ENCODE data around the gene MYO1B. TPM values are rescaled to one million over a fixed set of nuclear protein-coding genes. Genes with fewer than 3 reads are reported as not detected.

Gene MYO1B
- total and polyA plus RNA-seq, 2 of the 8 experiments (the other 6 are each of a cell fraction or from before 2014, with no cell fraction given), result 15.5 to 61.2 TPM

DNA sequence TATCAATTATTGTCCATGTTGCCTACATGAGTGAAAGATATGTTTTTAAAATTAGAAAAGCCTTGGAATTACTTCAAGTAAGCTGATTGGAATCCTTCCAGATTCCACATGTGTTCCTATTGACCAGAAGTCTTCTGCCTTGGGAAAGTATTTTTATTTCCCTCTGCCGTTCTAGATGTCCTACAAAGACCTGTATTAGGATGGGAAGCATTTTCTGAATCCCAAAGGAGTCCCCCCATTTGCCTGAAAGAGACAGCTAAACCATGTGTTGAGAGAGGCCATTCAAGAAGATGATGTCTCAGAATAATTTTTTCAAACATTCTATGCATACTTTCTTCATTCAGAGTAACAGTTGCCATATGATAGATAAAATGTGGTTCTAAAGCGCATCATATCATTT, 19.0 kb upstream of the MYO1B start:
- CTCF ChIA-PET (ENCODE audit: partially characterized antibody), result interaction anchor here (1.0 to 1.5 kb wide), 4 partner anchors 20 to 296 kb away, joined by 3 to 5 read pairs (median 3); no protein-coding TSS in a partner anchor
- Histone ChIP-seq H2AFZ (ENCODE audit: low read length) (no peak overlapping the region), H3K79me1 (ENCODE audit: low read depth, low read length) (no peaks in the 10 kb centered on the region)
- TF ChIP-seq RBBP5 (IDR thresholded peaks at IDR 0.05; ENCODE audit: borderline replicate concordance, low read depth, low read length) (no peak), GTF2F1 (IDR thresholded peaks at IDR 0.05; ENCODE audit: borderline replicate concordance, low read depth, low read length) (no peak), YY1 (IDR thresholded peaks at IDR 0.05; ENCODE audit: low read depth, low read length) (no peak), MAFK (IDR thresholded peaks at IDR 0.05; ENCODE audit: low read depth, low read length) (no peak), TBP (IDR thresholded peaks at IDR 0.05; ENCODE audit: low read depth, low read length) (no peak), TCF12 (IDR thresholded peaks at IDR 0.05; ENCODE audit: low read depth, low read length) (no peak), EP300 (IDR thresholded peaks at IDR 0.05; ENCODE audit: borderline replicate concordance in 1 of 2, low read depth in 2 of 2, low read length in 2 of 2) (no peak), EGR1 (IDR thresholded peaks at IDR 0.05; ENCODE audit: borderline replicate concordance, low read depth, low read length) (no peak), ASH2L (IDR thresholded peaks at IDR 0.05; ENCODE audit: low read length) (no peak), RNF2 (IDR thresholded peaks at IDR 0.05; ENCODE audit: borderline replicate concordance, low read depth, low read length, missing control alignments, poor library complexity, severe bottlenecking) (no peak)
- TF ChIP-seq, protein P1, sequence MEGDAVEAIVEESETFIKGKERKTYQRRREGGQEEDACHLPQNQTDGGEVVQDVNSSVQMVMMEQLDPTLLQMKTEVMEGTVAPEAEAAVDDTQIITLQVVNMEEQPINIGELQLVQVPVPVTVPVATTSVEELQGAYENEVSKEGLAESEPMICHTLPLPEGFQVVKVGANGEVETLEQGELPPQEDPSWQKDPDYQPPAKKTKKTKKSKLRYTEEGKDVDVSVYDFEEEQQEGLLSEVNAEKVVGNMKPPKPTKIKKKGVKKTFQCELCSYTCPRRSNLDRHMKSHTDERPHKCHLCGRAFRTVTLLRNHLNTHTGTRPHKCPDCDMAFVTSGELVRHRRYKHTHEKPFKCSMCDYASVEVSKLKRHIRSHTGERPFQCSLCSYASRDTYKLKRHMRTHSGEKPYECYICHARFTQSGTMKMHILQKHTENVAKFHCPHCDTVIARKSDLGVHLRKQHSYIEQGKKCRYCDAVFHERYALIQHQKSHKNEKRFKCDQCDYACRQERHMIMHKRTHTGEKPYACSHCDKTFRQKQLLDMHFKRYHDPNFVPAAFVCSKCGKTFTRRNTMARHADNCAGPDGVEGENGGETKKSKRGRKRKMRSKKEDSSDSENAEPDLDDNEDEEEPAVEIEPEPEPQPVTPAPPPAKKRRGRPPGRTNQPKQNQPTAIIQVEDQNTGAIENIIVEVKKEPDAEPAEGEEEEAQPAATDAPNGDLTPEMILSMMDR (IDR thresholded peaks at IDR 0.05; ENCODE audit: control extremely low read depth in 1 of 3, insufficient read depth in 1 of 3, low read depth in 1 of 3, low read length in 3 of 3), result no peak

More for the DNA sequence above, 19.0 kb upstream of the MYO1B start:
- H3K4ac ChIP-seq (replicated peaks; ENCODE audit: insufficient read length, low read depth, low read length), result no peak overlapping the region
- no peak overlapping the region for H3K14ac ChIP-seq (ENCODE audit: insufficient read length)
- H2BK5ac ChIP-seq (ENCODE audit: low read depth, low read length), result no peak overlapping the region
- no peaks in the 10 kb centered on the region for H3K79me2 ChIP-seq (ENCODE audit: control insufficient read depth in 1 of 2, insufficient read depth in 2 of 2, low read length in 2 of 2)
- H3K4me1 ChIP-seq (replicated peaks in 1 of 4; ENCODE audit: control insufficient read depth in 3 of 4, insufficient read depth in 4 of 4, low read length in 3 of 4), result peaks cover 2 to 7% (median 5%) of the 10 kb centered on the region in 4 experiments; a peak in 5 of 7 replicates
- FAIRE-seq (no peak), DNase-seq (ENCODE audit: low read depth in 1 of 2, low spot score in 2 of 2) (no peak)
- no peak overlapping the region for H2BK12ac ChIP-seq (ENCODE audit: low read depth, low read length)
- no peak overlapping the region for H3K56ac ChIP-seq (replicated peaks; ENCODE audit: insufficient read length, low read depth, low read length)
- no peak overlapping the region for H2BK15ac ChIP-seq (ENCODE audit: low read length)
- 69% methylated on average over 2 of the region's 2 CpGs; no CpG with 5 or more reads in 1 of the 2 experiments for WGBS, 2 experiments (ENCODE audit: extremely low coverage in 1 of 2, insufficient coverage in 1 of 2, insufficient read length in 1 of 2, insufficient replicate concordance in 2 of 2, low coverage in 1 of 2, low lambda C conversion rate in 2 of 2, missing lambda C conversion rate in 1 of 2)
- H3K4me2 ChIP-seq (ENCODE audit: insufficient read depth in 1 of 2, low read depth in 2 of 2, low read length in 2 of 2), result no peak overlapping the region
- no peaks in the 10 kb centered on the region for H3K36me3 ChIP-seq (ENCODE audit: control insufficient read depth in 2 of 4, insufficient read depth in 4 of 4, low read length in 3 of 4)
- no peak overlapping the region for H3K18ac ChIP-seq (ENCODE audit: extremely low read depth, low read length)
- H4K91ac ChIP-seq (replicated peaks; ENCODE audit: insufficient read length, low read length), result no peak overlapping the region
- H3K9ac ChIP-seq (replicated peaks in 1 of 4; ENCODE audit: extremely low read depth in 1 of 4, low read depth in 3 of 4, low read length in 3 of 4), result no peak overlapping the region
- no peak overlapping the region for H2BK20ac ChIP-seq (ENCODE audit: low read length)
- no peak overlapping the region for H4K8ac ChIP-seq (ENCODE audit: extremely low read depth, insufficient read depth, low read length)
- POLR2A ChIA-PET (ENCODE audit: partially characterized antibody), result no interaction called here
- H4K5ac ChIP-seq (ENCODE audit: insufficient read length, low read depth, low read length), result no peak overlapping the region
- H3K27ac ChIP-seq (ENCODE audit: low read depth, low read length), result no peak overlapping the region
- H3K9me3 ChIP-seq (ENCODE audit: insufficient read depth in 2 of 2, low read depth in 1 of 2, low read length in 1 of 2), result no peaks in the 10 kb centered on the region
- no peak overlapping the region for H2BK120ac ChIP-seq (replicated peaks; ENCODE audit: low read depth, low read length)
- H3K23ac ChIP-seq (ENCODE audit: insufficient read length), result no peak overlapping the region
- no peak overlapping the region for H2AK5ac ChIP-seq (ENCODE audit: low read depth, low read length)
- H3K23me2 ChIP-seq (ENCODE audit: low read depth, low read length), result no peaks in the 10 kb centered on the region
- no peak overlapping the region for H3K4me3 ChIP-seq (ENCODE audit: extremely low read depth in 1 of 4, insufficient read depth in 2 of 4, low read depth in 3 of 4, low read length in 4 of 4)
- no peaks in the 10 kb centered on the region for H4K20me1 ChIP-seq (replicated peaks in 1 of 2; ENCODE audit: control insufficient read depth in 1 of 2, insufficient read depth in 2 of 2, low read length in 2 of 2)
- peaks cover 0 to 1% (median 0%) of the 10 kb centered on the region in 4 experiments; a peak in 1 of 7 replicates for H3K27me3 ChIP-seq (replicated peaks in 1 of 4; ENCODE audit: control insufficient read depth in 3 of 4, extremely low read depth in 1 of 4, insufficient read depth in 3 of 4, low read length in 3 of 4)

Data from H1 (cell line).